Gastrocnemius medialis (tissue), 4 donors: ENCODE results near the gene ROR2.

Source experiments
- CTCF ChIP-seq, 5 experiments: fragments of 450-650 bp in 3 of 5; fragments of 200-600 bp in 2 of 5; sonication (generic) in 2 of 5; IDR thresholded peaks in 4 of 5; conservative IDR thresholded peaks in 1 of 5; 1 replicate in 4 of 5; 2 replicates in 1 of 5; pipeline ENCODE4 v1.5.1; 2016 to 2019; ENCODE audit warnings: antibody characterized with exemption in 5 of 5, mild to moderate bottlenecking in 3 of 5, moderate library complexity in 3 of 5
- POLR2A ChIP-seq, 2 donors: fragments of 450-650 bp; IDR thresholded peaks; one replicate each; pipeline ENCODE4 v1.6.1; 2017; ENCODE audit warnings: antibody characterized with exemption in 2 of 2, mild to moderate bottlenecking in 2 of 2, moderate library complexity in 2 of 2

- TF ChIP-seq CTCF (IDR thresholded peaks at IDR 0.05 in 4 of 5, conservative IDR thresholded peaks at IDR 0.05 in 1 of 5) (peak; percentile 38 to 61 (median 52)), POLR2A (IDR thresholded peaks at IDR 0.05) (no peak)
These were observed 174.9 kb downstream of the ROR2 start for GRCh38 chr9:91775011-91775707.
